ENCODE measurements around the gene NOG.

DNA sequence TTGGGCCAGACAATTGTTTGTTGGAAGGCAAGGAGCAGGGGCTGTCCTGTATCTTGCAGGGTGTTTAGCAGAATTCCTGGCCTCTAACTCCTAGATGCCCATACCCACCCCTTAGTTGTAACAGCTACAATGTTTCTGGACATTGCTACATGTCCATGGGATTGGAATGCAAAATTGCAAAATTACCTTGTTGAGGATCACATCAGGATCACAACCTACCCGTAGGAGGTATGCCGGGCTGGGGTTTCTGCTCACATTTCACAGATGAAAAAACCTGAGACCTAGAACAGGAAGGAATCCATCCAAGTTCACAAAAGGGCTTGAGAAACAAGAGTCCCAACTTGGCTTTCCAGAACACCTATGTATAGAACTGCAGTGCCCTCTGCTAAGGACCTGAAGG lies 22.7 kb downstream of the NOG start:
- TF ChIP-seq POLR2AphosphoS5 (IDR thresholded peaks at IDR 0.05; ENCODE audit: low read depth) (no peak), EZH2 (IDR thresholded peaks at IDR 0.05; ENCODE audit: low read depth, unreplicated experiment) (no peak), CREB1 (CRISPR knock-in tag; IDR thresholded peaks at IDR 0.05; ENCODE audit: low read depth) (no peak), EZH2phosphoT487 (IDR thresholded peaks at IDR 0.05; ENCODE audit: unreplicated experiment) (no peak), JUNB (IDR thresholded peaks at IDR 0.05; ENCODE audit: unreplicated experiment) (no peak), NANOG (IDR thresholded peaks at IDR 0.05; ENCODE audit: borderline replicate concordance) (no peak), ZNF331 (CRISPR knock-in tag; IDR thresholded peaks at IDR 0.05; ENCODE audit: low read depth) (no peak), STAT1 (IDR thresholded peaks at IDR 0.05; ENCODE audit: unreplicated experiment) (no peak)
- TF ChIP-seq, protein P1, sequence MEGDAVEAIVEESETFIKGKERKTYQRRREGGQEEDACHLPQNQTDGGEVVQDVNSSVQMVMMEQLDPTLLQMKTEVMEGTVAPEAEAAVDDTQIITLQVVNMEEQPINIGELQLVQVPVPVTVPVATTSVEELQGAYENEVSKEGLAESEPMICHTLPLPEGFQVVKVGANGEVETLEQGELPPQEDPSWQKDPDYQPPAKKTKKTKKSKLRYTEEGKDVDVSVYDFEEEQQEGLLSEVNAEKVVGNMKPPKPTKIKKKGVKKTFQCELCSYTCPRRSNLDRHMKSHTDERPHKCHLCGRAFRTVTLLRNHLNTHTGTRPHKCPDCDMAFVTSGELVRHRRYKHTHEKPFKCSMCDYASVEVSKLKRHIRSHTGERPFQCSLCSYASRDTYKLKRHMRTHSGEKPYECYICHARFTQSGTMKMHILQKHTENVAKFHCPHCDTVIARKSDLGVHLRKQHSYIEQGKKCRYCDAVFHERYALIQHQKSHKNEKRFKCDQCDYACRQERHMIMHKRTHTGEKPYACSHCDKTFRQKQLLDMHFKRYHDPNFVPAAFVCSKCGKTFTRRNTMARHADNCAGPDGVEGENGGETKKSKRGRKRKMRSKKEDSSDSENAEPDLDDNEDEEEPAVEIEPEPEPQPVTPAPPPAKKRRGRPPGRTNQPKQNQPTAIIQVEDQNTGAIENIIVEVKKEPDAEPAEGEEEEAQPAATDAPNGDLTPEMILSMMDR (conservative IDR thresholded peaks at IDR 0.05; ENCODE audit: low read depth in 2 of 2) = 0 out of 4 replicates have a peak, but pooled peaks of 1 of the 2 experiments have one; percentile 17
- TF ChIP-seq, protein P2, sequence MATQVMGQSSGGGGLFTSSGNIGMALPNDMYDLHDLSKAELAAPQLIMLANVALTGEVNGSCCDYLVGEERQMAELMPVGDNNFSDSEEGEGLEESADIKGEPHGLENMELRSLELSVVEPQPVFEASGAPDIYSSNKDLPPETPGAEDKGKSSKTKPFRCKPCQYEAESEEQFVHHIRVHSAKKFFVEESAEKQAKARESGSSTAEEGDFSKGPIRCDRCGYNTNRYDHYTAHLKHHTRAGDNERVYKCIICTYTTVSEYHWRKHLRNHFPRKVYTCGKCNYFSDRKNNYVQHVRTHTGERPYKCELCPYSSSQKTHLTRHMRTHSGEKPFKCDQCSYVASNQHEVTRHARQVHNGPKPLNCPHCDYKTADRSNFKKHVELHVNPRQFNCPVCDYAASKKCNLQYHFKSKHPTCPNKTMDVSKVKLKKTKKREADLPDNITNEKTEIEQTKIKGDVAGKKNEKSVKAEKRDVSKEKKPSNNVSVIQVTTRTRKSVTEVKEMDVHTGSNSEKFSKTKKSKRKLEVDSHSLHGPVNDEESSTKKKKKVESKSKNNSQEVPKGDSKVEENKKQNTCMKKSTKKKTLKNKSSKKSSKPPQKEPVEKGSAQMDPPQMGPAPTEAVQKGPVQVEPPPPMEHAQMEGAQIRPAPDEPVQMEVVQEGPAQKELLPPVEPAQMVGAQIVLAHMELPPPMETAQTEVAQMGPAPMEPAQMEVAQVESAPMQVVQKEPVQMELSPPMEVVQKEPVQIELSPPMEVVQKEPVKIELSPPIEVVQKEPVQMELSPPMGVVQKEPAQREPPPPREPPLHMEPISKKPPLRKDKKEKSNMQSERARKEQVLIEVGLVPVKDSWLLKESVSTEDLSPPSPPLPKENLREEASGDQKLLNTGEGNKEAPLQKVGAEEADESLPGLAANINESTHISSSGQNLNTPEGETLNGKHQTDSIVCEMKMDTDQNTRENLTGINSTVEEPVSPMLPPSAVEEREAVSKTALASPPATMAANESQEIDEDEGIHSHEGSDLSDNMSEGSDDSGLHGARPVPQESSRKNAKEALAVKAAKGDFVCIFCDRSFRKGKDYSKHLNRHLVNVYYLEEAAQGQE (IDR thresholded peaks at IDR 0.05; ENCODE audit: unreplicated experiment) = no peak
- TF ChIP-seq, protein P3, sequence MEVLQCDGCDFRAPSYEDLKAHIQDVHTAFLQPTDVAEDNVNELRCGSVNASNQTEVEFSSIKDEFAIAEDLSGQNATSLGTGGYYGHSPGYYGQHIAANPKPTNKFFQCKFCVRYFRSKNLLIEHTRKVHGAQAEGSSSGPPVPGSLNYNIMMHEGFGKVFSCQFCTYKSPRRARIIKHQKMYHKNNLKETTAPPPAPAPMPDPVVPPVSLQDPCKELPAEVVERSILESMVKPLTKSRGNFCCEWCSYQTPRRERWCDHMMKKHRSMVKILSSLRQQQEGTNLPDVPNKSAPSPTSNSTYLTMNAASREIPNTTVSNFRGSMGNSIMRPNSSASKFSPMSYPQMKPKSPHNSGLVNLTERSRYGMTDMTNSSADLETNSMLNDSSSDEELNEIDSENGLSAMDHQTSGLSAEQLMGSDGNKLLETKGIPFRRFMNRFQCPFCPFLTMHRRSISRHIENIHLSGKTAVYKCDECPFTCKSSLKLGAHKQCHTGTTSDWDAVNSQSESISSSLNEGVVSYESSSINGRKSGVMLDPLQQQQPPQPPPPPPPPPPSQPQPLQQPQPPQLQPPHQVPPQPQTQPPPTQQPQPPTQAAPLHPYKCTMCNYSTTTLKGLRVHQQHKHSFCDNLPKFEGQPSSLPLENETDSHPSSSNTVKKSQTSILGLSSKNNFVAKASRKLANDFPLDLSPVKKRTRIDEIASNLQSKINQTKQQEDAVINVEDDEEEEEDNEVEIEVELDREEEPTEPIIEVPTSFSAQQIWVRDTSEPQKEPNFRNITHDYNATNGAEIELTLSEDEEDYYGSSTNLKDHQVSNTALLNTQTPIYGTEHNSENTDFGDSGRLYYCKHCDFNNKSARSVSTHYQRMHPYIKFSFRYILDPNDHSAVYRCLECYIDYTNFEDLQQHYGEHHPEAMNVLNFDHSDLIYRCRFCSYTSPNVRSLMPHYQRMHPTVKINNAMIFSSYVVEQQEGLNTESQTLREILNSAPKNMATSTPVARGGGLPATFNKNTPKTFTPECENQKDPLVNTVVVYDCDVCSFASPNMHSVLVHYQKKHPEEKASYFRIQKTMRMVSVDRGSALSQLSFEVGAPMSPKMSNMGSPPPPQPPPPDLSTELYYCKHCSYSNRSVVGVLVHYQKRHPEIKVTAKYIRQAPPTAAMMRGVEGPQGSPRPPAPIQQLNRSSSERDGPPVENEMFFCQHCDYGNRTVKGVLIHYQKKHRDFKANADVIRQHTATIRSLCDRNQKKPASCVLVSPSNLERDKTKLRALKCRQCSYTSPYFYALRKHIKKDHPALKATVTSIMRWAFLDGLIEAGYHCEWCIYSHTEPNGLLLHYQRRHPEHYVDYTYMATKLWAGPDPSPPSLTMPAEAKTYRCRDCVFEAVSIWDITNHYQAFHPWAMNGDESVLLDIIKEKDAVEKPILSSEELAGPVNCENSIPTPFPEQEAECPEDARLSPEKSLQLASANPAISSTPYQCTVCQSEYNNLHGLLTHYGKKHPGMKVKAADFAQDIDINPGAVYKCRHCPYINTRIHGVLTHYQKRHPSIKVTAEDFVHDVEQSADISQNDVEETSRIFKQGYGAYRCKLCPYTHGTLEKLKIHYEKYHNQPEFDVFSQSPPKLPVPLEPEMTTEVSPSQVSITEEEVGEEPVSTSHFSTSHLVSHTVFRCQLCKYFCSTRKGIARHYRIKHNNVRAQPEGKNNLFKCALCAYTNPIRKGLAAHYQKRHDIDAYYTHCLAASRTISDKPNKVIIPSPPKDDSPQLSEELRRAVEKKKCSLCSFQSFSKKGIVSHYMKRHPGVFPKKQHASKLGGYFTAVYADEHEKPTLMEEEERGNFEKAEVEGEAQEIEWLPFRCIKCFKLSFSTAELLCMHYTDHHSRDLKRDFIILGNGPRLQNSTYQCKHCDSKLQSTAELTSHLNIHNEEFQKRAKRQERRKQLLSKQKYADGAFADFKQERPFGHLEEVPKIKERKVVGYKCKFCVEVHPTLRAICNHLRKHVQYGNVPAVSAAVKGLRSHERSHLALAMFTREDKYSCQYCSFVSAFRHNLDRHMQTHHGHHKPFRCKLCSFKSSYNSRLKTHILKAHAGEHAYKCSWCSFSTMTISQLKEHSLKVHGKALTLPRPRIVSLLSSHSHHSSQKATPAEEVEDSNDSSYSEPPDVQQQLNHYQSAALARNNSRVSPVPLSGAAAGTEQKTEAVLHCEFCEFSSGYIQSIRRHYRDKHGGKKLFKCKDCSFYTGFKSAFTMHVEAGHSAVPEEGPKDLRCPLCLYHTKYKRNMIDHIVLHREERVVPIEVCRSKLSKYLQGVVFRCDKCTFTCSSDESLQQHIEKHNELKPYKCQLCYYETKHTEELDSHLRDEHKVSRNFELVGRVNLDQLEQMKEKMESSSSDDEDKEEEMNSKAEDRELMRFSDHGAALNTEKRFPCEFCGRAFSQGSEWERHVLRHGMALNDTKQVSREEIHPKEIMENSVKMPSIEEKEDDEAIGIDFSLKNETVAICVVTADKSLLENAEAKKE (CRISPR knock-in tag; IDR thresholded peaks at IDR 0.05) = no peak
- TF ChIP-seq, protein P4, sequence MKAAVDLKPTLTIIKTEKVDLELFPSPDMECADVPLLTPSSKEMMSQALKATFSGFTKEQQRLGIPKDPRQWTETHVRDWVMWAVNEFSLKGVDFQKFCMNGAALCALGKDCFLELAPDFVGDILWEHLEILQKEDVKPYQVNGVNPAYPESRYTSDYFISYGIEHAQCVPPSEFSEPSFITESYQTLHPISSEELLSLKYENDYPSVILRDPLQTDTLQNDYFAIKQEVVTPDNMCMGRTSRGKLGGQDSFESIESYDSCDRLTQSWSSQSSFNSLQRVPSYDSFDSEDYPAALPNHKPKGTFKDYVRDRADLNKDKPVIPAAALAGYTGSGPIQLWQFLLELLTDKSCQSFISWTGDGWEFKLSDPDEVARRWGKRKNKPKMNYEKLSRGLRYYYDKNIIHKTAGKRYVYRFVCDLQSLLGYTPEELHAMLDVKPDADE (IDR thresholded peaks at IDR 0.05) = no peak

Measured in GM23338 (cell line).